HG02759 (cell line): ENCODE measurements around the gene EYS.

ENCODE experiments used
- ATAC-seq: cut with Tn5 transposase; IDR thresholded peaks from one replicate; pipeline ENCODE4 v1.9.1; 2021; ENCODE audit warnings: mild to moderate bottlenecking, moderate library complexity; ENCODE audit not compliant: unreplicated experiment

EYS gene

GRCh38 chr6:64409948-64410347, 1297.1 kb downstream of the EYS start:
- no peak for ATAC-seq

GRCh38 chr6:64404396-64404795, 1302.6 kb downstream of the EYS start:
- no peak for ATAC-seq

DNA sequence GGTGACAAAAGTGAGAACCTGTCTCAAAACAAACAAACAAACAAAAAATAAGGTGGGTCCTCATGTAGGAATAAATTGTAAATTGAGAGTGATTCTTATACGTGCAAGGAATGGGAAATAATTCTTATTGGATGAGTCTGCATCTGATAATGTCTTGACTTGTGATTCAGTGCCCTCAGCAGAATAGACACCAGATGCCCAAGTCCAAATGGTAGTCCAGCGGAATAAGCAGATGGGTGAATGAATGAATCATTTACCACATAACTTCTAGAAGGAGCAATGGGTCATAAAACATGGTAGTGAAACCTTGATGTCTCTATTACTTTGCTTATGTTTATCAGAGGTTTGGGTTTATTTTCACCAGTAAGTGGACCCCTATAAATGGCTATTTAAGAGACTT, 1323.7 kb downstream of the EYS start:
- ATAC-seq = no peak

- ATAC-seq = no peak
These were observed 1330.6 kb downstream of the EYS start for GRCh38 chr6:64376394-64376793.

DNA sequence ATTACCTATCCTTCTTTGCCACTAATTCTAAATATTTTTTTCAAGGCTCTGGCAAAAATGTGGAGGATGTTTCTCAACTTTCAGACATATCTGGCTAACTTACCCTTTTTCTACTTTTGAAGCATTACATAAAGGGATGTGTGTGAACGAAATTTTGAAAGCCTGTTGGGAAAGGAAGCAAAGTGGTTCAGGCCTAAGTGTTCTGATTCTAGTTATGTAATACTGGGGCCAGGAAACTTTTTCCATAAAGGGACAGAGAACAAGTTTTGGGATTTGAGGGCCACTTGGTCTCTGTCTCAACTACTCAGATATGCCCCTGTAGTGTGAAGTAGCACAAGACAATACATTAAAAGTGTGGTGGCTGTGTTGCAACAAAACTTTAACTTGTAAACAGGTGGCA, 1349.6 kb downstream of the EYS start:
- no peak for ATAC-seq

GRCh38 chr6:64347411-64347810, 1359.6 kb downstream of the EYS start:
- no peak for ATAC-seq

GRCh38 chr6:64335195-64335594, 1371.8 kb downstream of the EYS start:
- no peak for ATAC-seq

- ATAC-seq = no peak
These were observed 1372.4 kb downstream of the EYS start for GRCh38 chr6:64334636-64335035.

DNA sequence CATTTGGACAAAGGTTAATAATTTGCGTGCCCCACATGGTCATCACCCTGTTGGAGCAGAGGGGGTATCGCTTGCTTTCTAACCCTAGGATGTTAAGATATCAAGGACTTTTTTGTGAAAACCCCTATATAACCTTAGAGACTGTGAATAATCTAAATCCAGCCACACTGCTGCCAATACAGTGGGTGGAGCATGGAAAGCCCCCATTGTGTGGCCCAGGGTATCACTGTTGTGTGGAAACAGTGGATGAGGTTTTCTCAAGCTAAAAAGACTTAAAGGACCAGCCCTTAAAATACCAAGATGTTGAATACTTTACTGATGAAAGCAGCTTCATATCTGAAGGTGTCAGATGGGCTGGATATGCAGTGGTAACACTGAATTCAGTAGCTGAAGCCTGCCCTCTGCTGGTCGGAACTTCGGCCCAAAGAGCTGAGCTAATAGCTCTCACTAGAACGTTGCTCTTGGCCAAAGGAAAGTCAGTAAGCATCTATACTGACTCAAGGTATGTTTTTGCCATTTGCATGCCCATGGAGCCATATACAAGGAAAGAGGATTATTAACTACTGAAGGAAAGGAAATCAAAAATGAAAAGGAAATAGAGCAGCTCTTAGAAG, 1376.2 kb downstream of the EYS start:
- ATAC-seq = peak; percentile 65

DNA sequence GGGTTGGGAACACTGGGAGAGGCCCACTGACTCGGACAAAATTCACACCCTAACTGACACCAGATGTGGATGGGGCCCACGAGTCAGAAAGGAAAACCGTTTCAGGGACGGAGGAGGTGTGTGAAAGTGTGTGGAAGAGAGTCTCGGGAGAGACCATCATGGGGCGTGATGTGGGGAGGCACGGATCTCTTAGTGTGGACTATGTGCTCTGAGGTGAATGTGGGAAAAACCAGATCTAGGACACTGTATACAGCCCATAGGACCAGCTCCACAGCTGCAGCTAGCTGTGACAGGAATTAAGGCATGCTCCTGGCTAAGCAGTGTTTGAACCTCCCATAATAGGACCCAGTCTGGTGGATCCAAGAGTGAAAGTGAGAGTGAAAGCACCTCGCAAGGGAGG, 1380.1 kb downstream of the EYS start:
- ATAC-seq = no peak

DNA sequence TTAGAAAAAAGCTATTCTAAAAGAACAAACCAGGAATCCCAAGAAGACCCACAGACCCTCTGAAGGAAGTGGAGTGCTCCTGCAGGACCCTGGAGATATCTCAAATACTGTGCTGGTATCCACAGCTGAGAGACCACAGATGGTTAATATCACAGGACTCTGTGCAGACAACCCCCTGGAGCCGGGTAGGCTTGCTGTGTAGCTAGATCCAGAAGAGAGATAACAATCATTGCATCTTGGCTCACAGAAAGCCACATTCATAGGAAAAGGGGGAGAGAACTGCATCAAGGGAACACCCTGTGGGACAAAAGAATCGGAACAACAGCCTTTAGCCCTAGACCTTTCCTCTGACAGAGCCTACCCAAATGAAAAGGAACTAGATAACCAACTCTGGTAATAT, 1381.9 kb downstream of the EYS start:
- ATAC-seq = no peak

DNA sequence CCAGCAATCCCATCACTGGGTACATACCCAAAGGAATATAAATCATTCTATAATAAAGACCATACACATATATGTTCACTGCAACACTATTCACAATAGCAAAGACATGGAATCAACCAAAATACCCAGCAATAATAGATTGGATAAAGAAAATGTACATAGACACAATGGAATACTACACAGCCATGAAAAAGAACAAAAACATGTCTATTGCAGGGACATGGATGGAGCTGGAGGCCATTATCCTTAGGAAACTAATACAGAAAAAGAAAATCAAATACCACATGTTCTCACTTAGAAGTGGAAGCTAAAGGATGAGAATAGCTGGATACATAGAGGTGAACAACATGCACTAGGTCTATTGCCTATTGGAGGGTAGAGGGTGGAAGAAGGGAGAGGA, 1396.8 kb downstream of the EYS start:
- no peak for ATAC-seq

DNA sequence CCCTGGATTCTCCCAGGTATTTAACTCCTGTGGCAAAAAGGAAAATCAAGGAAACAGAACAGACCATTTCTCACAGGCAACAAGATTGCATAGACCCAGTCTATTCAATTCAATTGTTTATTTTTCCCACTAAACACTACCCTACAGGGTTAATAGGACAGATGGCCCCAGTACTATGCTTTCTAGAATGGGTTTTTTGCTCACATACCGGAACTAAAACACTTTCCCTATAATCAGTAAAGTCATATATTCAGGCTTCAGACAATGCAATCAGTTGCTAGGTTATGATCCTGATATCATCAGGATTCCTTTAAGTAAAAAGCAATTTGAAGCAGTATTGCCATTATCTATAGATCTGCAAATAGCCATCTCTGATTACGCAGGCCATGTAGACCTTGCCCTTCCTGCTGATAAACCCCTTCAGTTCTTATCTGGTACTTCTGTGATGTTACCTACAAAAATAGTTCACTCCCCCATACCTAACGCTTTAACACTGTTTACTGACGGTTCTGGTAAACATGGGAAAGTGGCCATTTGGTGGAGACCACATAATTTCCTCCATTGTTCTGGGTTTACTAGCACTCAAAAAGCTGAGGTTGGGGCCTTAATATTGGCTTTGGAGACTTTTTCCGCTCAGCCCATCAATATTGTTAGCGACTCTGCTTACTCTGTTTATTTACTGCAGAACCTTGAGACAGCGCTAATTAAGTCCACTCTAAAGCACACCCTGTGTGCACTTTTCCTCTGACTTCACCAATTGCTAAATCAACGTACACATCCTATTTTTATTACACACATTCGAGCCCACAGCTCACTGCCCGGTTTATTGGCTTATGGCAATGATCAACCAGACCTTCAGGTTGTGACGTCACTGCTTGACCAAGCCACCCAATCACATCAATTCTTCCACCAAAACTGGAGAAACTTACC, 1405.5 kb downstream of the EYS start:
- no peak for ATAC-seq

GRCh38 chr6:64299176-64299575, 1407.8 kb downstream of the EYS start:
- ATAC-seq = no peak

DNA sequence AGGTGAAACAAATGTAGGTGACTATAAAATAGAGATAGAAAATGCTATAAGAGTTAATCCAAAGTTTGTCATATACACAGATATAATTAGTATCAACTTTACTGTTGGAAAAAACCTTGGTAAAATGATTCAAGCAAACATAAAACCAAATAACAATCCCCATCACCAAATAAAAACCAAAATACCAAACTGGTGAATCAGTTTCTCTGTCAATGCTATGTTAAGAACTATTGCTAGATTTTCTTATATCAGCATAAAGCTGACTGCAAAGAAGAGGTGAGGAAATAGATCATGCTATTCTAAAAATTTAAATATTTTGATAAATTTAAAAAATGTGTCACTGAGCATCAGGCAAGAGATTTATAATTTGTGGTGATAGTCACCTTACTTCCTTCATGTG, 1413.0 kb downstream of the EYS start:
- ATAC-seq = no peak

DNA sequence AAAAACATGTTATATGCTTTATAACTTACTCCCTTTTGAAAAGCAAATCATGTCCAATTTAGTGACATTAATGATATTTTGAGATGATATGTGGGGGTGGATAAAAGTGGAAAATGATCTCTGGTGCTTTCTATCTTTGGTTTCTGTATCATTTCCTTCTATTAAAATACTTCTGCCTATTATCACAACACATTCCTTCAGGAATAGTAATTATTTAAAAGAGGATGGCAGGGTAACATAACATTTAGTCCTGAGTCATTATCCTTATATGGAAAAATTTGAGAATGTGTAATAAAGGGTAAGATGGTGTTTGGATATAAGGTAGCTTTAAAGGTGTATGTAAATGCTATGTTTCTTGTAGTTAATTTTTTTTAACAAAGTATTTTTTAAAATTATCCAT, 1413.7 kb downstream of the EYS start:
- ATAC-seq = no peak

DNA sequence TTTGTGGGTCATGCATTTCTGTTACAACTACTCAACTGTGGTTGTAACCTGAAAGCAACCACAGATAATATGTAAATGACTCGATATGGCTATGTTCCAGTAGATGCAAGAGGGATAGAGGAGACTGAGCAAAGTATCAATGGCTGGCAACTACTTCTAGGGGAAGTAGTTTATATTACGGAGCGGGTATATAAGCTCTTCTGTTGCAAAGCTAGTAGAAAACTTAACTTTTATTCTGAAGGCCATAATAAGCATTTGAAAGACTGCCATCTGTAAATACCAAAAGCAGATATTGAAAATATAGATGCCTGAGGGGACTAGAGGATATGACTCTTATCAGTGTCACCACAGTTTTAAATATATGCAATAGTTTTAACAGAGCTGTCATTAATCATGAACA, 1416.2 kb downstream of the EYS start:
- ATAC-seq = no peak

GRCh38 chr6:64289931-64290330, 1417.1 kb downstream of the EYS start:
- ATAC-seq = no peak

GRCh38 chr6:64288351-64288750, 1418.7 kb downstream of the EYS start:
- ATAC-seq = no peak

DNA sequence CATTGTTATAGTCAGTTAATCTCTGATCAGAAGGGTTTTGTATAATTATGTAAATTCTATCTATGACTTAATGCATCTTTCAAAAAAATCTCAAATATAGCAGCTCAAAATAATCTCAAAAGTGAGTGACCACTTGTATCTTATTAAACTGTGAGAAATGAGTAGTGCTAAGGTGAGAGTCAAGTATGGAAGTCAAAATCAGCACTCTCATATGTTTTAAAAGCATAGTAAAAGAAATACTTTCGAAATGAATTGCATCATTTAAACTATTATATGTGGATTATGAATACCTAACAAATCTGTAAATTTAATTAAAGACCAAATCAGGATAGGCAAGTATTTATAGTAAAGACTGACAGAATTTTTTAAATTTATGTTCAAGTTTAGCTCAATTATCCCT, 1425.9 kb downstream of the EYS start:
- peak; percentile 45 for ATAC-seq

- no peak for ATAC-seq
These were observed 1426.5 kb downstream of the EYS start for GRCh38 chr6:64280569-64280968.

DNA sequence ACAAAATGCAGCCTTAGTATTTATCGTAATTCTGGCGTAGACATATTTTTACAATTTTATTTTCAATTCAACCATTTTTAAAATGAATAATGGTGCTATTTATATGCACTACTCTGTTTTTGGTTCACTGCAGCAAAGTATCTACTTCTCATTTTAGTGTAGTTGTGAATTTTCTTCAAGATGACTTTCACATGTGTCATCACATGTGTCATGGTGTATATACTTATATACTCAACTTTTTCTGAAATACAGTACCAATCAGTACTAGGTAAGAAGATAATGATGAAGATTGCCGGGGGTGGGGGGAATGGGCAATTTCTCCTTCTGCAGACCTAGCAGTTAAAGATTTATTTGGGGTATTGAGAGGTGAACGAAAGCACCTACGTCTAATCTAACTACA, 1436.9 kb downstream of the EYS start:
- ATAC-seq = no peak
